ENCODE measurements around the gene PSMD2. TPM values are rescaled to one million over a fixed set of nuclear protein-coding genes. Genes with fewer than 3 reads are reported as not detected.

PSMD2 gene
- total RNA-seq, 1 experiment from 2014 or later, result 344 TPM

DNA sequence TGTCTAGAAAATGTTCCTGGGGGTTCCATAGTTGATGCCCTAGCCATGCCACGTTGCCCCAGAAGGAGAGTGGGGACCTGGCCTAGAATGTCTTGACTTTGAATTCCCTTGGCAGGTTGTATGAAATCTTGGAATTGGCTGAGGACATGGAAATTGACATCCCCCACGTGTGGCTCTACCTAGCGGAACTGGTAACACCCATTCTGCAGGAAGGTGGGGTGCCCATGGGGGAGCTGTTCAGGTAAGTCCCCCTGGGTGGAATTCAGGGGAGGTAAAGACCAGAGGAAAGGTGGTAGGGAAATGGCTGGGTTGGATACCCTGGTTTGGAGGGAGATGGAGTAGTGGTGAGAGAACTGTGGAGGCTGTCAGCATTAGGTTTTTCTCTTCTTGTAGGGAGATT is 29.5 kb downstream of the PSMD2 start:
- no peaks in the 10 kb centered on the region for H3K27me3 ChIP-seq (ENCODE audit: insufficient read depth, low read length)
- no peak overlapping the region for H2BK12ac ChIP-seq (ENCODE audit: insufficient read length, low read depth, low read length)
- H2BK5ac ChIP-seq (ENCODE audit: insufficient read length, low read length), result no peak overlapping the region
- no peaks in the 10 kb centered on the region for H3K4me1 Mint-ChIP-seq
- H3K79me1 ChIP-seq (ENCODE audit: insufficient read depth, low read depth, low read length, poor library complexity, severe bottlenecking), result no peaks in the 10 kb centered on the region
- H3K4ac ChIP-seq (ENCODE audit: low read depth, low read length), result no peak overlapping the region
- no peak overlapping the region for H3K4me2 ChIP-seq (ENCODE audit: insufficient read depth, insufficient read length, low read length)
- H3T11ph ChIP-seq (ENCODE audit: low read length), result no peak overlapping the region
- no peak overlapping the region for H4K91ac ChIP-seq (ENCODE audit: insufficient read length, low read depth, low read length)
- DNase-seq, result no peak
- H3K27ac ChIP-seq (ENCODE audit: insufficient read length, low read depth, low read length), result no peak overlapping the region
- H2AFZ ChIP-seq (ENCODE audit: low read length), result no peak overlapping the region
- H3K4me3 Mint-ChIP-seq, result no peak overlapping the region; a peak in 1 of 5 replicates
- H3K36me3 Mint-ChIP-seq (ENCODE audit: insufficient read depth in 1 of 3, low read depth in 3 of 3), result peaks cover 88 to 98% (median 97%) of the 10 kb centered on the region in 3 experiments; a peak in 6 of 7 replicates
- TF ChIP-seq, protein P1, sequence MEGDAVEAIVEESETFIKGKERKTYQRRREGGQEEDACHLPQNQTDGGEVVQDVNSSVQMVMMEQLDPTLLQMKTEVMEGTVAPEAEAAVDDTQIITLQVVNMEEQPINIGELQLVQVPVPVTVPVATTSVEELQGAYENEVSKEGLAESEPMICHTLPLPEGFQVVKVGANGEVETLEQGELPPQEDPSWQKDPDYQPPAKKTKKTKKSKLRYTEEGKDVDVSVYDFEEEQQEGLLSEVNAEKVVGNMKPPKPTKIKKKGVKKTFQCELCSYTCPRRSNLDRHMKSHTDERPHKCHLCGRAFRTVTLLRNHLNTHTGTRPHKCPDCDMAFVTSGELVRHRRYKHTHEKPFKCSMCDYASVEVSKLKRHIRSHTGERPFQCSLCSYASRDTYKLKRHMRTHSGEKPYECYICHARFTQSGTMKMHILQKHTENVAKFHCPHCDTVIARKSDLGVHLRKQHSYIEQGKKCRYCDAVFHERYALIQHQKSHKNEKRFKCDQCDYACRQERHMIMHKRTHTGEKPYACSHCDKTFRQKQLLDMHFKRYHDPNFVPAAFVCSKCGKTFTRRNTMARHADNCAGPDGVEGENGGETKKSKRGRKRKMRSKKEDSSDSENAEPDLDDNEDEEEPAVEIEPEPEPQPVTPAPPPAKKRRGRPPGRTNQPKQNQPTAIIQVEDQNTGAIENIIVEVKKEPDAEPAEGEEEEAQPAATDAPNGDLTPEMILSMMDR (conservative IDR thresholded peaks at IDR 0.05), result no peak
- H3K18ac ChIP-seq (ENCODE audit: insufficient read length, low read depth, low read length), result no peak overlapping the region
- H3K23ac ChIP-seq (ENCODE audit: insufficient read length, low read depth, low read length), result no peak overlapping the region
- no peak overlapping the region for H4K8ac ChIP-seq (replicated peaks; ENCODE audit: insufficient read length, low read depth, low read length)
- no peaks in the 10 kb centered on the region for H3K9me3 ChIP-seq (ENCODE audit: control insufficient read depth, low read depth, low read length)
- H2BK15ac ChIP-seq (ENCODE audit: low read depth, low read length), result no peak overlapping the region
- H3K14ac ChIP-seq (ENCODE audit: insufficient read depth, low read length), result no peak overlapping the region
- H3K23me2 ChIP-seq (ENCODE audit: insufficient read length, low read depth, low read length, poor library complexity, severe bottlenecking), result no peaks in the 10 kb centered on the region
- H2AK5ac ChIP-seq (ENCODE audit: insufficient read length, low read length), result no peak overlapping the region
- no peaks in the 10 kb centered on the region for H3K4me1 ChIP-seq (ENCODE audit: insufficient read depth, low read length)
- H3K79me2 ChIP-seq (ENCODE audit: insufficient read depth, low read length), result no peaks in the 10 kb centered on the region
- no peak overlapping the region for H2BK20ac ChIP-seq (ENCODE audit: low read depth, low read length, poor library complexity, severe bottlenecking)
- no peak overlapping the region for H4K5ac ChIP-seq (ENCODE audit: insufficient read length, low read depth, low read length)
- peak overlapping the region in 1 of 3 experiments; percentile 90; a peak in 2 of 7 replicates for H3K27ac Mint-ChIP-seq
- no peak overlapping the region for H2BK120ac ChIP-seq (ENCODE audit: low read depth, low read length, poor library complexity, severe bottlenecking)
- no CpG with 5 or more reads among the region's 3 CpGs for WGBS (ENCODE audit: extremely low coverage, insufficient read length, low lambda C conversion rate)
- no peak overlapping the region for H3K9ac ChIP-seq (ENCODE audit: extremely low read depth, insufficient read length, low read length)
- no peaks in the 10 kb centered on the region for H4K20me1 ChIP-seq (ENCODE audit: control insufficient read depth, insufficient read depth, insufficient read length)
- H3K56ac ChIP-seq (ENCODE audit: insufficient read length, low read depth, low read length), result no peak overlapping the region
- H3K9me3 Mint-ChIP-seq, result no peaks in the 10 kb centered on the region
- H3K27me3 Mint-ChIP-seq (ENCODE audit: low read depth), result no peaks in the 10 kb centered on the region; the same call in none of the 2 replicates
